Chondrocyte (in vitro differentiated cells): Measurements from ENCODE around the gene SLC30A4. TPM values are rescaled to one million over a fixed set of nuclear protein-coding genes. Genes with fewer than 3 reads are reported as not detected.

Source experiments
- DNase-seq: peaks from one replicate; pipeline ENCODE4 v3.0.0; 2021; ENCODE audit warnings: mixed read lengths, low spot score
- H3K27ac Mint-ChIP-seq: one replicate; pipeline ENCODE4 v1.8.0; 2021; ENCODE audit warnings: mild to moderate bottlenecking, moderate library complexity, mixed read lengths; ENCODE audit not compliant: unreplicated experiment
- H3K27me3 Mint-ChIP-seq: 2 replicates; pipeline ENCODE4 v1.8.0; 2021; ENCODE audit warnings: low read depth, mixed read lengths
- H3K36me3 Mint-ChIP-seq: 2 replicates; pipeline ENCODE4 v1.8.0; 2021; ENCODE audit warnings: low read depth, mixed read lengths
- H3K4me1 Mint-ChIP-seq: 2 replicates; pipeline ENCODE4 v1.8.0; 2021; ENCODE audit warnings: low read depth, mild to moderate bottlenecking, mixed read lengths
- H3K4me3 Mint-ChIP-seq: one replicate; pipeline ENCODE4 v1.8.0; 2021; ENCODE audit warnings: mild to moderate bottlenecking, moderate library complexity, mixed read lengths; ENCODE audit not compliant: unreplicated experiment
- H3K9me3 Mint-ChIP-seq: 2 replicates; pipeline ENCODE4 v1.8.0; 2021; ENCODE audit warnings: low read depth, mixed read lengths
- total RNA-seq: library from RNA; stranded (reverse); gene quantifications from 3 replicates; pipeline ENCODE4 v1.2.1, GENCODE V29; 2021
- TF ChIP-seq, protein P1 (sequence below): fragments of 200-600 bp; sonication (generic); IDR thresholded peaks from 2 replicates; pipeline ENCODE4 v1.5.0; 2021; ENCODE audit warnings: antibody characterized with exemption, mild to moderate bottlenecking, moderate library complexity

SLC30A4 gene
- total RNA-seq, 1 donor from 2014 or later = 17.1 TPM

DNA sequence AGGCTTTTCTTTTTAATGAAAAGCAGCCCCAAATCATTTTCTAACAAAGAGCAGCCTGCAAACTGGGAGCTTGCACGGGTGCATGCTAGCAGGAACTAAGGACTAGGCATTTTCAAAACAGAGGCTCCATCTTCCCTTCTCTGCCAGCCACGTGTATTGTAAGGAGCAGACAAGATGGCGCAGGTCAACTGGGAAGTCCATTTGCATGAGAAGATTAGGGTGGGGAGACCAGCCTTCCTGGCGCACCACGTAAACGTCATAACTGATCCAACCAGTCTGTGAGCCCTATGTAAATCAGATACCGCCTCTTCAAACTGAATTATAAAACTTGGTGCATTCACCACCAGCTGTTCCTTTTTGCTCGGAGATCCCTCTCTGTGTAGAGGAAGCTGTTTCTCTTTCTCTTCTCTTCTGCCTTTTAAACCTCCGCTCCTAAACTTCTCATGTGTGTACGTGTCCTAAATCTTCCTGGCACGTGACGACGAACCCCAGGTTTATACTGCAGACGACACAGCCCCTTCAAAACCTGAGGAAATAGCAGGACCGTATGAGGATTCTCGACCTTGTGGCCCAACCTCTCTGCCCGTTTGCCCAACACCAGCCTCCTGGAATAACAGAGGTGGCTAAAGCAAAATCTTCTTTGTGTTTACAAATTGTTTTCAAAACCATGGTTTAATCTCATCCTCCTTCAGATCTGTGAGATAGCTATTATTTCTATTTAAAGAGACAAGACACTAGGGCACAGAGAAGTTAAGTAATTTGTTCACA is 26.4 kb upstream of the SLC30A4 start:
- Mint-ChIP-seq H3K27me3 (no peaks in the 10 kb centered on the region), H3K27ac (peak overlapping the region; percentile 88), H3K36me3 (no peaks in the 10 kb centered on the region), H3K9me3 (peaks cover 2% of the 10 kb centered on the region), H3K4me1 (peaks cover 28% of the 10 kb centered on the region), H3K4me3 (no peak overlapping the region)
- TF ChIP-seq, protein P1, sequence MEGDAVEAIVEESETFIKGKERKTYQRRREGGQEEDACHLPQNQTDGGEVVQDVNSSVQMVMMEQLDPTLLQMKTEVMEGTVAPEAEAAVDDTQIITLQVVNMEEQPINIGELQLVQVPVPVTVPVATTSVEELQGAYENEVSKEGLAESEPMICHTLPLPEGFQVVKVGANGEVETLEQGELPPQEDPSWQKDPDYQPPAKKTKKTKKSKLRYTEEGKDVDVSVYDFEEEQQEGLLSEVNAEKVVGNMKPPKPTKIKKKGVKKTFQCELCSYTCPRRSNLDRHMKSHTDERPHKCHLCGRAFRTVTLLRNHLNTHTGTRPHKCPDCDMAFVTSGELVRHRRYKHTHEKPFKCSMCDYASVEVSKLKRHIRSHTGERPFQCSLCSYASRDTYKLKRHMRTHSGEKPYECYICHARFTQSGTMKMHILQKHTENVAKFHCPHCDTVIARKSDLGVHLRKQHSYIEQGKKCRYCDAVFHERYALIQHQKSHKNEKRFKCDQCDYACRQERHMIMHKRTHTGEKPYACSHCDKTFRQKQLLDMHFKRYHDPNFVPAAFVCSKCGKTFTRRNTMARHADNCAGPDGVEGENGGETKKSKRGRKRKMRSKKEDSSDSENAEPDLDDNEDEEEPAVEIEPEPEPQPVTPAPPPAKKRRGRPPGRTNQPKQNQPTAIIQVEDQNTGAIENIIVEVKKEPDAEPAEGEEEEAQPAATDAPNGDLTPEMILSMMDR = no peak
- no peak for DNase-seq

DNA sequence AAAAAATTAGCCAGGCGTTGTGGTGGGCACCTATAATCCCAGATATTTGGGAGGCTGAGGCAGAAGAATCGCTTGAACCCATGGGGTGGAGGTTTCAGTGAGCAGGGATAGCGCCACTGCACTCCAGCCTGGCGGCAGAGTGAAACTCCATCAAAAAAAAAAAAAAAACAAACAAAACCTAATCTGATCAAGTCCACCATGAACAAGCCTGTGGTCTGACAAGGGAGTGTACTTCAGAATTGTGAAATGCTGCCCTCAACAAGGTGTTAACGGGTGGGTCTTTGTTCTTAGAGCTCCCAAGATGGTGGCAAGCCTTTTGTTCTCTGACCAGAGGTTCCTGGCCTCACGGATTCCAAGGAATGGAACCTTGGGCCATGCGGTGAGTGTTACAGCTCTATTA is 24.2 kb upstream of the SLC30A4 start:
- TF ChIP-seq, protein P1 = no peak
- peaks cover 27% of the 10 kb centered on the region for H3K4me1 Mint-ChIP-seq
- peaks cover 2% of the 10 kb centered on the region for H3K9me3 Mint-ChIP-seq
- no peaks in the 10 kb centered on the region for H3K27me3 Mint-ChIP-seq
- no peak for DNase-seq
- no peaks in the 10 kb centered on the region for H3K36me3 Mint-ChIP-seq
- H3K4me3 Mint-ChIP-seq = no peak overlapping the region
- H3K27ac Mint-ChIP-seq = no peak overlapping the region

DNA sequence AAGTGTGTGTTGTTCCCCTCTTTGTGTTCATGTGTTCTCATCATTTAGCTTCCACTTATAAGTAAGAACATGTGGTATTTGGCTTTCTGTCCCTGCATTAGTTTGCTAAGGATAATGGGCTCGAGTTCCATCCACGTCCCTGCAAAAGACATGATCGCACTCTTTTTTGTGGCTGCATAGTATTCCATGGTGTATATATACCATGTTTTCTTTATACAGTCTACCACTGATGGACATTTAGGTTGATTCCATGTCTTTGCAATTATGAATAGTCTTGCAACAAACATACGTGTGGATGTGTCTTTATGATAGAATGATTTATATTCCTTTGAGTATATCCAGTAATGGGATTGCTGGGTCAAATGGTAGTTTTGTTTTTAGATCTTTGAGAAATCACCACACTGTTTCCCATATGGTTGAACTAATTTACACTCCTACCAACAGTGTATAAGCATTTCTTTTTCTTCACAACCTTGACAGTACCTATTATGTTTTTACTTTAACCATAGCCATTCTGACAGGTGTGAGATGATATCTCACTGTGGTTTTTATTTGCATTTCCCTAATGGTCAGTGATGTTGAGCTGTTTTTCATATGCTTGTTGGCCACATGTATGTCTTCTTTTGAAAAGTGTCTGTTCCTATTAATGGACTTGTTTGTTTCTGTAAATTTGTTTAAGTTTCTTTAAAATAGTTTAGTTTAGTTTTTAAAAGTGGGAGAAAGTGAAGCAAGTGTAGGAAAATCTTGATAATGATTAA is 21.9 kb upstream of the SLC30A4 start:
- Mint-ChIP-seq H3K9me3 (no peaks in the 10 kb centered on the region), H3K36me3 (no peaks in the 10 kb centered on the region), H3K27ac (no peak overlapping the region), H3K27me3 (no peaks in the 10 kb centered on the region), H3K4me1 (peaks cover 15% of the 10 kb centered on the region), H3K4me3 (no peak overlapping the region)
- TF ChIP-seq, protein P1 = no peak
- DNase-seq = no peak

DNA sequence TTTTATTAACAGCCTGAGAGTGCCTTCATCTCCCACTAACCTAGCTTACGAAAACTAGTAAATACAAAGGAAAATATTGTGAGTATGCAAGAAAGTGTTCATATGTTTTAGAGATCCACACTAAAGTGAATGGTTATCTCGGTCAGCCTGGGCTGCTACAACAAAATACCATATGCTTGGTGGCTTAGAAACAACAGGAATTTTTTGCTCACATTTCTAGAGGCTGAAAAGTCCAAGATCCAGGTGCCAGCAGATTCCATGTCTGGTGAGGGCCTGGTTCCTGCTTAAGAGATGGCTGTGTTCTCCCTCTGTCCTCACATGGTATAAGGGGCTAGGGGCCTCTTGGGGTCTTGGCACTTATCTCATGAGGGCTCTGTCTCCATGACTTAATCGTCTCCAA is 20.5 kb upstream of the SLC30A4 start:
- no peaks in the 10 kb centered on the region for H3K36me3 Mint-ChIP-seq
- H3K9me3 Mint-ChIP-seq = no peaks in the 10 kb centered on the region
- H3K27me3 Mint-ChIP-seq = no peaks in the 10 kb centered on the region
- no peak overlapping the region for H3K4me3 Mint-ChIP-seq
- TF ChIP-seq, protein P1 = no peak
- DNase-seq = no peak
- H3K27ac Mint-ChIP-seq = no peak overlapping the region
- peaks cover 6% of the 10 kb centered on the region for H3K4me1 Mint-ChIP-seq

DNA sequence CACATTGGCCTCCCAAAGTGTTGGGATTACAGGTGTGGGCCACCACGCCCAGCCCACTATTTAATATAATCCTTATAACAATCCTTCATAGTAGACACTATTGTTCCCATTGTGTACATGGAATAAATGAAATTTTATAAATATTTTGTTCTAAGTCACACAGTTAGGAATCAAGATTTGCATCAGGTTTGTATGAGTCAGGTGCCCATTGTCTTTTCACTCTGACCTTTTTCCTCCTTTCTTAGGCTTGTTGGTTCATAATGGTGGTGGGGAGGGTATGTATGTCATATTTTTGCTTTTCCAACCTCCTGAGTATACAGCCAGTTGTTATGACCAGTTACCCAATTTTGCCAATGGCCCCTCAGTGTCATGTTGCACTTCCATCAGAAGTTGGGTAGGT is 18.0 kb upstream of the SLC30A4 start:
- TF ChIP-seq, protein P1 = no peak
- Mint-ChIP-seq H3K36me3 (no peaks in the 10 kb centered on the region), H3K27ac (no peak overlapping the region), H3K4me3 (no peak overlapping the region), H3K27me3 (no peaks in the 10 kb centered on the region), H3K9me3 (no peaks in the 10 kb centered on the region), H3K4me1 (peaks cover 6% of the 10 kb centered on the region)
- DNase-seq = no peak
